ENCODE data around the gene CREBBP.
A peak's percentile ranks its signal among the peaks of the same experiment; 100 is the strongest.

CREBBP gene

DNA sequence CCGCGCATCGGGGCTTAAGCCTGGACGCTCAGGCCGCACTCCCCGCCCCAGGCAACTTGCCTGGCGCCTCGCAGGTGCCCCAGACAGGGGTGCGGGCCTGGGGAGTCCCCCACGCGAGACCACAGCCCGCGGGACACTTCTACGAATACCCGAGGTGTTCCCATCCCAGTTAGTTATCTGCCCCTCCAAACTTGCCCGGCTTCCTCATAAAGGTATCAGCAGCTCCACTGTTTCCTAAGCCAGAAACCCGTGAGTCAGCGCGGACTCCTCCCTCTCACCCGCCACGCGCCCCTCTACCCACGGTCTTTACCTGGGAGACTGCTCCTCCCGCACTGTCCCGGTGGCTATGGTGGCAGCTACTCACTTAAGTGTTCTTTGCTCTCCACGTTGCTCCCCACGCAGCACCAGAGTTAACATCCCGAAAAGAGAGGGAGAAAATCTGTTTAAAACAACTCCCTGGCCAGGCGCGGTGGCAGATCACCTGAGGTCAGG lies 1.0 kb upstream of the CREBBP start:
- H3K9me3 ChIP-seq (ENCODE audit: insufficient read depth, low read depth, low read length): no peaks in the 10 kb centered on the region
- no peak overlapping the region for H2BK12ac ChIP-seq (ENCODE audit: low read length)
- H3K79me1 ChIP-seq (ENCODE audit: low read length): peaks cover 13% of the 10 kb centered on the region
- no peak overlapping the region for H3K9ac ChIP-seq (ENCODE audit: low read length)
- peaks cover 25% of the 10 kb centered on the region for H3K79me2 ChIP-seq (ENCODE audit: control insufficient read depth, insufficient read depth, low read length, poor library complexity)
- H2AFZ ChIP-seq (ENCODE audit: insufficient read depth, low read length, poor library complexity): peak overlapping the region; percentile 94
- H3K36me3 ChIP-seq (ENCODE audit: control insufficient read depth in 1 of 2, insufficient read depth in 2 of 2, low read length in 2 of 2): peaks cover 0 to 3% of the 10 kb centered on the region in 2 experiments
- peak overlapping the region; percentile 84 for H2AK5ac ChIP-seq (ENCODE audit: low read length)
- no peaks in the 10 kb centered on the region for H3K27me3 ChIP-seq (ENCODE audit: insufficient read depth, low read length)
- peak overlapping the region; percentile 75 for H3K18ac ChIP-seq (ENCODE audit: low read length)
- no peak overlapping the region for H3K23ac ChIP-seq (ENCODE audit: low read length)
- H3K4me3 ChIP-seq (ENCODE audit: low read depth, low read length): peak overlapping the region; percentile 69
- no peak for DNase-seq
- peak overlapping the region; percentile 98 for H4K12ac ChIP-seq (ENCODE audit: low read depth, low read length)
- H3K14ac ChIP-seq (ENCODE audit: low read length): peak overlapping the region; percentile 52
- no CpG with 5 or more reads among the region's 30 CpGs for WGBS (ENCODE audit: extremely low coverage, insufficient coverage, insufficient read length)
- peak overlapping the region; percentile 33 for H2BK120ac ChIP-seq (ENCODE audit: insufficient read depth, low read length, poor library complexity)
- peaks cover 6 to 8% of the 10 kb centered on the region in 2 experiments for H3K4me1 ChIP-seq (ENCODE audit: control insufficient read depth in 1 of 2, insufficient read depth in 2 of 2, low read length in 2 of 2)
- peak overlapping the region; percentile 92 for H4K8ac ChIP-seq (ENCODE audit: low read depth, low read length)
- H3K27ac ChIP-seq (ENCODE audit: low read depth, low read length): no peak overlapping the region
- peak overlapping the region; percentile 10 for H3K4ac ChIP-seq (ENCODE audit: low read depth, low read length)
- H2BK5ac ChIP-seq (ENCODE audit: low read depth, low read length, poor library complexity): peak overlapping the region; percentile 0
- peak overlapping the region; percentile 95 for H4K91ac ChIP-seq (ENCODE audit: low read depth, low read length)
- peak overlapping the region; percentile 70 for H3K4me2 ChIP-seq (ENCODE audit: low read length)

DNA sequence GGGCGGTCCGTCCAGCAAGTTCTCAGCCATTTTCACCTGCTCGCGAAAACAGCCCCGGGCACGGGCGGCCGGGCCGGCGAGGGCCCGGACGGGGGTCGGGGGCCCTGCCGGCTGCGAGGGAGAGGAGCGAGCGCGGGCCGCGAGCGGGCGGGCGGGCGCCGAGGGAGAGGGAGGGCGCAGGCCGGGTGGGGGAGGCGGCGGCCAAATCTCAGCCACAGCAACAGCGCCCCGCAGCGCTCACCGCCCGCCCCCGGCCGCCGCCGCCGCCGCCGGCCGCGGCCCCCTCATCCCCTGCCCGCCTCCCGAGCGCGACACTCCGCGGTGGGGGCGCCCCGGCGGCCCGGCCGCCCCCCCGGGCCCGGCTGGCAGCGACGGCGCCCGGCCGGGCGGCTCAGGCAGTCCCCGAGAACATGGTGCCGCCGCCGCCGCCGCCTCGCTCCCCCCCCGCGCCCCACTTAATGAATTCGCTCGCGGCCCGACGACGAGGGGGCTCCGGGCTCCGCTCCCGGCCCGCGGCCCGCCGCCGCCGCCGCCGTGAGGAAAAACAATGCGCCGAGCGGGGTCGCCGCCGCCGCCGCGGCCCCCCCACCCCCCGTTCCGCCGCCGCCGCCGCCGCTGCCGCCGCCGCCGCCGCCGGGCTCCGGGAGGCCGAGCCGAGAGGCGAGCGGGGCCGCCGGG lies 487 bp downstream of the CREBBP start:
- H4K91ac ChIP-seq (ENCODE audit: low read depth, low read length): peak overlapping the region; percentile 97
- peak overlapping the region; percentile 87 for H4K8ac ChIP-seq (ENCODE audit: low read depth, low read length)
- H3K9me3 ChIP-seq (ENCODE audit: insufficient read depth, low read depth, low read length): no peaks in the 10 kb centered on the region
- H3K27me3 ChIP-seq (ENCODE audit: insufficient read depth, low read length): no peaks in the 10 kb centered on the region
- H3K18ac ChIP-seq (ENCODE audit: low read length): peak overlapping the region; percentile 93
- no peak overlapping the region for H2BK12ac ChIP-seq (ENCODE audit: low read length)
- no CpG with 5 or more reads among the region's 117 CpGs for WGBS (ENCODE audit: extremely low coverage, insufficient coverage, insufficient read length)
- H2BK120ac ChIP-seq (ENCODE audit: insufficient read depth, low read length, poor library complexity): peak overlapping the region; percentile 69
- H3K4me2 ChIP-seq (ENCODE audit: low read length): peak overlapping the region; percentile 65
- H3K79me2 ChIP-seq (ENCODE audit: control insufficient read depth, insufficient read depth, low read length, poor library complexity): peaks cover 29% of the 10 kb centered on the region
- H3K36me3 ChIP-seq (ENCODE audit: control insufficient read depth in 1 of 2, insufficient read depth in 2 of 2, low read length in 2 of 2): peaks cover 0 to 3% of the 10 kb centered on the region in 2 experiments
- DNase-seq: peak; percentile 21 to 58
- H2AFZ ChIP-seq (ENCODE audit: insufficient read depth, low read length, poor library complexity): peak overlapping the region; percentile 79
- H4K12ac ChIP-seq (ENCODE audit: low read depth, low read length): no peak overlapping the region
- H3K4me1 ChIP-seq (ENCODE audit: control insufficient read depth in 1 of 2, insufficient read depth in 2 of 2, low read length in 2 of 2): peaks cover 6 to 8% of the 10 kb centered on the region in 2 experiments
- H3K4me3 ChIP-seq (ENCODE audit: low read depth, low read length): peak overlapping the region; percentile 91
- no peak overlapping the region for H2AK5ac ChIP-seq (ENCODE audit: low read length)
- peak overlapping the region; percentile 98 for H3K4ac ChIP-seq (ENCODE audit: low read depth, low read length)
- H3K14ac ChIP-seq (ENCODE audit: low read length): peak overlapping the region; percentile 96
- H3K23ac ChIP-seq (ENCODE audit: low read length): no peak overlapping the region
- peak overlapping the region; percentile 92 for H3K9ac ChIP-seq (ENCODE audit: low read length)
- H3K27ac ChIP-seq (ENCODE audit: low read depth, low read length): peak overlapping the region; percentile 83
- H3K79me1 ChIP-seq (ENCODE audit: low read length): peaks cover 13% of the 10 kb centered on the region
- peak overlapping the region; percentile 90 for H2BK5ac ChIP-seq (ENCODE audit: low read depth, low read length, poor library complexity)

DNA sequence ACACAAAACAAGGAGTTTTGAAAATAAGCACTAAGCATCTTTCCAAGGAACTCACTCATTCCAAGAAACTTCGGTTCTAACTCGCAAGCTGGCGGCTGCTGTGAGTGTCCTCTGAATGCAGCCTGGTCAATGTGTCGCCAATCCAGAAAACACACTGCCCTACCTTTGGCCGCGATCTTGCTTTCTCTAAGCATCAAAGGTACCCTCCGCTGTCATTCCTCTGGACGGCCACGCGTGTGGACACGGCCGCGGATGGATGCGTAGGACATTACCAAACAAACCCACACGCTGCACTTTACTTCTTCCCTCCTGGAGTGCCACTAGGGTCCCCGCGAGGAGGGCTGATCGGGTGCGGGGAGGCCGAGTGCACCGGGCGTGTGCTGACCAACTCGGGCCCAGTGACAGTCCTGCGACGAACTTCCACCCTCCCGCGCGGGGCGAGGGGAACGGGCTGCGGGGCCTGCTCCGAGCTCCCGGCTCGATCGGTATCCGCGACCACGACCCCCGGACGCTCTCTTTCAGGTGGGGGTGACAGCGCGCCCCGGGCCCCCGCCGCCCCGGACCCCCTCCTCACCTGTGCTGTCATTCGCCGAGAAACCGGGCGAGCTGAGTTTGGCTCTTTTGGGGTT lies 1.1 kb downstream of the CREBBP start:
- peak overlapping the region; percentile 91 for H3K4me3 ChIP-seq (ENCODE audit: low read depth, low read length)
- WGBS (ENCODE audit: extremely low coverage, insufficient coverage, insufficient read length): no CpG with 5 or more reads among the region's 50 CpGs
- H3K79me2 ChIP-seq (ENCODE audit: control insufficient read depth, insufficient read depth, low read length, poor library complexity): peaks cover 32% of the 10 kb centered on the region
- H2BK120ac ChIP-seq (ENCODE audit: insufficient read depth, low read length, poor library complexity): peak overlapping the region; percentile 40
- H3K4me1 ChIP-seq (ENCODE audit: control insufficient read depth in 1 of 2, insufficient read depth in 2 of 2, low read length in 2 of 2): peaks cover 8 to 11% of the 10 kb centered on the region in 2 experiments
- no peak overlapping the region for H2BK5ac ChIP-seq (ENCODE audit: low read depth, low read length, poor library complexity)
- H4K91ac ChIP-seq (ENCODE audit: low read depth, low read length): no peak overlapping the region
- H4K8ac ChIP-seq (ENCODE audit: low read depth, low read length): no peak overlapping the region
- H2AFZ ChIP-seq (ENCODE audit: insufficient read depth, low read length, poor library complexity): no peak overlapping the region
- peak overlapping the region; percentile 50 for H3K14ac ChIP-seq (ENCODE audit: low read length)
- H3K9ac ChIP-seq (ENCODE audit: low read length): peak overlapping the region; percentile 92
- peaks cover 13% of the 10 kb centered on the region for H3K79me1 ChIP-seq (ENCODE audit: low read length)
- H3K23ac ChIP-seq (ENCODE audit: low read length): no peak overlapping the region
- H4K12ac ChIP-seq (ENCODE audit: low read depth, low read length): no peak overlapping the region
- H3K4me2 ChIP-seq (ENCODE audit: low read length): peak overlapping the region; percentile 65
- DNase-seq: peak; percentile 27 to 51
- H3K27ac ChIP-seq (ENCODE audit: low read depth, low read length): no peak overlapping the region
- no peaks in the 10 kb centered on the region for H3K9me3 ChIP-seq (ENCODE audit: insufficient read depth, low read depth, low read length)
- H3K36me3 ChIP-seq (ENCODE audit: control insufficient read depth in 1 of 2, insufficient read depth in 2 of 2, low read length in 2 of 2): peaks cover 0 to 3% of the 10 kb centered on the region in 2 experiments
- H2AK5ac ChIP-seq (ENCODE audit: low read length): no peak overlapping the region
- no peak overlapping the region for H2BK12ac ChIP-seq (ENCODE audit: low read length)
- no peak overlapping the region for H3K18ac ChIP-seq (ENCODE audit: low read length)
- no peaks in the 10 kb centered on the region for H3K27me3 ChIP-seq (ENCODE audit: insufficient read depth, low read length)
- peak overlapping the region; percentile 98 for H3K4ac ChIP-seq (ENCODE audit: low read depth, low read length)

DNA sequence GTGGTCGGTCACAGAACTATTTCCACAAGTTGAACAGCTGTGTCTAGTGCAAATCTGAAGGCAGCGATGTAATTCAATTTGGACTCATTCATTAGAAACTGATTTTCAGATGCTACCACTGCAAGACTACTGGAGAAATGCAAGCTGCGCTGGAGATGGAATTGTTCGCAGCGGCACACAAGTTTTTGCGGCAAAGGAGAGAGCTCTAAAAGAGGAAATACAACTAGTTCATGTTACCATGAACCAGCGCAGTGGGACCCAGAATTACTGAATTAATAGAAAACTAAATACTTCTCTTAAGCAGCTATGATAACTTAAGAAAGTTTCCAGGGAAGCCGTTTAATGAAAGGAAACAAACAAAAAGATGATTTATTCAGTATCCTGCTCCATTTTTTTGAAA lies 1.9 kb downstream of the CREBBP start:
- Histone ChIP-seq H4K12ac (ENCODE audit: low read depth, low read length) (no peak overlapping the region), H2BK5ac (ENCODE audit: low read depth, low read length, poor library complexity) (no peak overlapping the region), H3K4me1 (ENCODE audit: control insufficient read depth in 1 of 2, insufficient read depth in 2 of 2, low read length in 2 of 2) (peaks cover 10 to 17% of the 10 kb centered on the region in 2 experiments), H3K9me3 (ENCODE audit: insufficient read depth, low read depth, low read length) (no peaks in the 10 kb centered on the region), H2AFZ (ENCODE audit: insufficient read depth, low read length, poor library complexity) (no peak overlapping the region), H3K79me1 (ENCODE audit: low read length) (peaks cover 13% of the 10 kb centered on the region), H2BK120ac (ENCODE audit: insufficient read depth, low read length, poor library complexity) (no peak overlapping the region), H3K14ac (ENCODE audit: low read length) (no peak overlapping the region), H3K4me2 (ENCODE audit: low read length) (peak overlapping the region; percentile 48), H4K8ac (ENCODE audit: low read depth, low read length) (no peak overlapping the region), H4K91ac (ENCODE audit: low read depth, low read length) (no peak overlapping the region), H3K27ac (ENCODE audit: low read depth, low read length) (no peak overlapping the region), H3K79me2 (ENCODE audit: control insufficient read depth, insufficient read depth, low read length, poor library complexity) (peaks cover 34% of the 10 kb centered on the region), H3K9ac (ENCODE audit: low read length) (no peak overlapping the region), H3K4me3 (ENCODE audit: low read depth, low read length) (no peak overlapping the region), H3K23ac (ENCODE audit: low read length) (no peak overlapping the region), H3K36me3 (ENCODE audit: control insufficient read depth in 1 of 2, insufficient read depth in 2 of 2, low read length in 2 of 2) (peaks cover 0 to 3% of the 10 kb centered on the region in 2 experiments), H2AK5ac (ENCODE audit: low read length) (no peak overlapping the region), H3K27me3 (ENCODE audit: insufficient read depth, low read length) (no peaks in the 10 kb centered on the region), H3K18ac (ENCODE audit: low read length) (no peak overlapping the region), H3K4ac (ENCODE audit: low read depth, low read length) (peak overlapping the region; percentile 18), H2BK12ac (ENCODE audit: low read length) (no peak overlapping the region)
- no peak for DNase-seq
- WGBS (ENCODE audit: extremely low coverage, insufficient coverage, insufficient read length): no CpG with 5 or more reads among the region's 8 CpGs
